HL-60 (cell line): ENCODE data around the gene DNAH17.
A peak's percentile ranks its signal among the peaks of the same experiment; 100 is the strongest.

Experiments
- DNase-seq, 2 experiments: peaks; one replicate each; pipeline ENCODE4 v3.0.0-alpha.2; 2010 to 2020; ENCODE audit warnings: low read depth in 1 of 2, low spot score in 1 of 2
- H3K27ac ChIP-seq: fragments of 250-450 bp; sonication (Bioruptor Pico); replicated peaks from 2 replicates; pipeline ENCODE4 v1.5.1; 2020; ENCODE audit warnings: mild to moderate bottlenecking, moderate library complexity
- H3K27me3 ChIP-seq: fragments of 250-450 bp; sonication (Bioruptor Pico); 2 replicates; pipeline ENCODE4 v1.5.1; 2021; ENCODE audit warnings: mild to moderate bottlenecking, moderate library complexity; ENCODE audit not compliant: insufficient read depth, poor library complexity, severe bottlenecking
- H3K4me3 ChIP-seq: replicated peaks from 2 replicates; pipeline ENCODE4 v1.5.1; 2011; ENCODE audit warnings: mild to moderate bottlenecking, control low read depth, low read length; ENCODE audit not compliant: insufficient read depth
- GABPA ChIP-seq: IDR thresholded peaks from 2 replicates; pipeline ENCODE4 v1.6.1; 2012; ENCODE audit warnings: low read depth
- POLR2AphosphoS5 ChIP-seq: IDR thresholded peaks from 2 replicates; pipeline ENCODE4 v1.6.1; 2012; ENCODE audit warnings: low read depth
- SPI1 ChIP-seq: IDR thresholded peaks from 2 replicates; pipeline ENCODE4 v1.6.1; 2012; ENCODE audit warnings: low read depth, mild to moderate bottlenecking, borderline replicate concordance
- TF ChIP-seq, protein P1 (sequence below): IDR thresholded peaks from one replicate; pipeline ENCODE4 v1.5.1; 2011; ENCODE audit warnings: low read length, control low read depth, inconsistent platforms; ENCODE audit not compliant: insufficient read depth
- TF ChIP-seq, protein P2 (sequence below): IDR thresholded peaks from 2 replicates; pipeline ENCODE4 v1.6.1; 2012; ENCODE audit warnings: low read depth; ENCODE audit not compliant: insufficient replicate concordance

DNAH17 gene

DNA sequence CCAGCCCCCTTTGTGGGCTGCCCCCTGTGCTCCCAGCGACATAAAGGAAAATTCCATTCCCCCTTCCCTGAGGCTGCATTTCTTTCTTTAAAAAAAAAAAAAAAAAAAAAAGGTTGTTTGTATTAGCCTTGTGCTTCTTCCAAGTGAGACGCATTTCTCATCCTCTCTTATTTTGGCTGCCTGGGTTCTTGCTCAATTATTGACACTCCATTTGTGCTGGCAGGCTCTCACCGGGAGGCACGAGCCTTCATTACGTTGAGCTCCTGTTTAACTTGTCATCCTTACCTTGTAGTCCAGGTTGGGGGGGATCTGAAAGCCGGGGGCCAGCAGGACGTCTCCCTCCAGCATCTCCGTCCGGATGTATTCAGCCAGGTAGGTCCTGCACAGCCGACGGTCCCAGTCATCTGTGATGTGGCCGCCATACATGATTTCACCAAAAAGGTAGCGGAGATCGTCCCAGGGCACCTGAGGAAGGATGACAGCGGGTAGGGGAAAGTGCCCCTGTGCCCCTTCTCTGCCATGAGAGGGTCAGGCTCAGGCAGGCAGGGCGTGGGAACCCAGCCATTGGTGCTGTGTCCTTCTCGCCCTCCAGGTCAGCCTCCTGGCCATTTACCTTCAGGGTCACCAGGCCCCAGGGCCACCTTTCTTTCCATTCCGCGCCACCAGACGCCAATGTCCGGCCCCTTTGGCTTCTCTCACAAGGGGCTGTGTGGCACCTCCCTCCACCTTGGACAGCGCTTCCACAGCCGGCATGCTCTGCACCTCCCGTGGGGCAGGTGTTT is 148.2 kb downstream of the DNAH17 start:
- Histone ChIP-seq H3K27ac (no peak overlapping the region), H3K27me3 (no peaks in the 10 kb centered on the region), H3K4me3 (no peak overlapping the region)
- no peak for DNase-seq
- TF ChIP-seq, protein P1, sequence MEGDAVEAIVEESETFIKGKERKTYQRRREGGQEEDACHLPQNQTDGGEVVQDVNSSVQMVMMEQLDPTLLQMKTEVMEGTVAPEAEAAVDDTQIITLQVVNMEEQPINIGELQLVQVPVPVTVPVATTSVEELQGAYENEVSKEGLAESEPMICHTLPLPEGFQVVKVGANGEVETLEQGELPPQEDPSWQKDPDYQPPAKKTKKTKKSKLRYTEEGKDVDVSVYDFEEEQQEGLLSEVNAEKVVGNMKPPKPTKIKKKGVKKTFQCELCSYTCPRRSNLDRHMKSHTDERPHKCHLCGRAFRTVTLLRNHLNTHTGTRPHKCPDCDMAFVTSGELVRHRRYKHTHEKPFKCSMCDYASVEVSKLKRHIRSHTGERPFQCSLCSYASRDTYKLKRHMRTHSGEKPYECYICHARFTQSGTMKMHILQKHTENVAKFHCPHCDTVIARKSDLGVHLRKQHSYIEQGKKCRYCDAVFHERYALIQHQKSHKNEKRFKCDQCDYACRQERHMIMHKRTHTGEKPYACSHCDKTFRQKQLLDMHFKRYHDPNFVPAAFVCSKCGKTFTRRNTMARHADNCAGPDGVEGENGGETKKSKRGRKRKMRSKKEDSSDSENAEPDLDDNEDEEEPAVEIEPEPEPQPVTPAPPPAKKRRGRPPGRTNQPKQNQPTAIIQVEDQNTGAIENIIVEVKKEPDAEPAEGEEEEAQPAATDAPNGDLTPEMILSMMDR: no peak
- TF ChIP-seq, protein P2, sequence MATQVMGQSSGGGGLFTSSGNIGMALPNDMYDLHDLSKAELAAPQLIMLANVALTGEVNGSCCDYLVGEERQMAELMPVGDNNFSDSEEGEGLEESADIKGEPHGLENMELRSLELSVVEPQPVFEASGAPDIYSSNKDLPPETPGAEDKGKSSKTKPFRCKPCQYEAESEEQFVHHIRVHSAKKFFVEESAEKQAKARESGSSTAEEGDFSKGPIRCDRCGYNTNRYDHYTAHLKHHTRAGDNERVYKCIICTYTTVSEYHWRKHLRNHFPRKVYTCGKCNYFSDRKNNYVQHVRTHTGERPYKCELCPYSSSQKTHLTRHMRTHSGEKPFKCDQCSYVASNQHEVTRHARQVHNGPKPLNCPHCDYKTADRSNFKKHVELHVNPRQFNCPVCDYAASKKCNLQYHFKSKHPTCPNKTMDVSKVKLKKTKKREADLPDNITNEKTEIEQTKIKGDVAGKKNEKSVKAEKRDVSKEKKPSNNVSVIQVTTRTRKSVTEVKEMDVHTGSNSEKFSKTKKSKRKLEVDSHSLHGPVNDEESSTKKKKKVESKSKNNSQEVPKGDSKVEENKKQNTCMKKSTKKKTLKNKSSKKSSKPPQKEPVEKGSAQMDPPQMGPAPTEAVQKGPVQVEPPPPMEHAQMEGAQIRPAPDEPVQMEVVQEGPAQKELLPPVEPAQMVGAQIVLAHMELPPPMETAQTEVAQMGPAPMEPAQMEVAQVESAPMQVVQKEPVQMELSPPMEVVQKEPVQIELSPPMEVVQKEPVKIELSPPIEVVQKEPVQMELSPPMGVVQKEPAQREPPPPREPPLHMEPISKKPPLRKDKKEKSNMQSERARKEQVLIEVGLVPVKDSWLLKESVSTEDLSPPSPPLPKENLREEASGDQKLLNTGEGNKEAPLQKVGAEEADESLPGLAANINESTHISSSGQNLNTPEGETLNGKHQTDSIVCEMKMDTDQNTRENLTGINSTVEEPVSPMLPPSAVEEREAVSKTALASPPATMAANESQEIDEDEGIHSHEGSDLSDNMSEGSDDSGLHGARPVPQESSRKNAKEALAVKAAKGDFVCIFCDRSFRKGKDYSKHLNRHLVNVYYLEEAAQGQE: peak; percentile 78
- TF ChIP-seq POLR2AphosphoS5: 0 out of 2 replicates have a peak, but pooled peaks have one; percentile 29

- TF ChIP-seq, protein P1: no peak
- TF ChIP-seq SPI1 (no peak), POLR2AphosphoS5 (no peak), GABPA (no peak)
- TF ChIP-seq, protein P2: no peak
- Histone ChIP-seq H3K27ac (no peak overlapping the region), H3K4me3 (no peak overlapping the region), H3K27me3 (no peaks in the 10 kb centered on the region)
- no peak for DNase-seq
Observed at GRCh38 chr17:78428025-78428575, 149.1 kb downstream of the DNAH17 start.

DNA sequence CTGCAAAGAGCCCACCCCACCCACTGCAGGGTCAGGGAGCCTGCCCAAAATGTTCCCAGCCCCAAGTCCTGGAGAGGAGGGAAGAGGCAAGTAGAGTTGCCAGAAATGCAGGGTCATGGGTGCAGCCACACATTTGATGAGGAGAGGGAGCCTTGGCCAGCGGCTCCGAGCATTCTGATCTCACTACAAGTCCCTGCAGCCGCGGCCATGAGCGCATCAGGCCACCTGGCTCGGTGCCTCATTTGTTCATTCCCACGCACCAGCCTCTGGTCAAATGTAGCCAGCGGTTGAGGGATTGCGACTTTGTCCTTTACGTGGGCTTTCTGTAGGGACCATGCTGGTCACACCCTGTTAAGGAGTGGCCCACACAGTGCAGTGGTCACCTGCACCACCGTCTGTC is 150.1 kb downstream of the DNAH17 start:
- TF ChIP-seq SPI1: no peak
- TF ChIP-seq, protein P1: no peak
- TF ChIP-seq, protein P2: no peak
- TF ChIP-seq POLR2AphosphoS5: no peak
- TF ChIP-seq GABPA: no peak
- Histone ChIP-seq H3K27ac (no peak overlapping the region), H3K27me3 (no peaks in the 10 kb centered on the region), H3K4me3 (no peak overlapping the region)
- no peak for DNase-seq
